ENCODE results near the gene PRKCE. TPM values are rescaled to one million over a fixed set of nuclear protein-coding genes. Genes with fewer than 3 reads are reported as not detected.

PRKCE gene
- total RNA-seq, 2 experiments from 2014 or later = 13.1 to 15.4 TPM

- no peaks in the 10 kb centered on the region for H3K9me3 Mint-ChIP-seq
- no peak overlapping the region for H3K4me3 Mint-ChIP-seq
- no peaks in the 10 kb centered on the region for H3K4me1 Mint-ChIP-seq
- ChIA-PET CTCF (interaction anchor here (1.1 kb wide), 1 partner anchor 67 kb away, joined by 4 read pairs; no protein-coding TSS in a partner anchor), POLR2A (no interaction called here)
- no peak for DNase-seq
- H3K27ac Mint-ChIP-seq = no peak overlapping the region
- no peaks in the 10 kb centered on the region for H3K36me3 Mint-ChIP-seq (ENCODE audit: low read depth)
- H3K27me3 Mint-ChIP-seq = no peaks in the 10 kb centered on the region
Measured at GRCh38 chr2:46130511-46130910, 479.0 kb downstream of the PRKCE start.

DNA sequence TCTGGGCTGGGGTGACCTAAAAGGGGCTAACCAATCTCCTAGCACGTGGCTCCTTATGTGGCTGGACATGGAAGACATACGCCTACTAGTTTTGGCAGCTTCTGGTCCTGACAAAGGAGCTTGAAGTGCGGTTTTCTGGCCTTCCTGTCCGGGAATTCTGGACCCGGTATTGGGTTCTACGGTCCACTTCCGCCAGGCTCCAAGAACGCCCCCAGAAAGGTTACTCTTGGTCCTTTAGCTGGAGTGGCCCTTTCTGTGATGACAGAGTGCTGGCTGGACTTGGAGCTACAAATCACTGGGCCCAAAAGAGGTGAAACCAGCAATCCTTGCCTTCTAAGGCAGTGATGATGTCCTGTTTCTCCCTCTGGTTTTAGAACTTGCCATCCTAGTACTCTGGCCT lies 481.5 kb downstream of the PRKCE start:
- no peak for DNase-seq
- Mint-ChIP-seq H3K27me3 (no peaks in the 10 kb centered on the region), H3K27ac (no peak overlapping the region), H3K4me1 (no peaks in the 10 kb centered on the region), H3K9me3 (no peaks in the 10 kb centered on the region), H3K36me3 (ENCODE audit: low read depth) (no peaks in the 10 kb centered on the region), H3K4me3 (no peak overlapping the region)
- POLR2A ChIA-PET = no interaction called here
- CTCF ChIA-PET = interaction anchor here (0.7 kb wide), 1 partner anchor 32 kb away, joined by 3 read pairs; no protein-coding TSS in a partner anchor

DNA sequence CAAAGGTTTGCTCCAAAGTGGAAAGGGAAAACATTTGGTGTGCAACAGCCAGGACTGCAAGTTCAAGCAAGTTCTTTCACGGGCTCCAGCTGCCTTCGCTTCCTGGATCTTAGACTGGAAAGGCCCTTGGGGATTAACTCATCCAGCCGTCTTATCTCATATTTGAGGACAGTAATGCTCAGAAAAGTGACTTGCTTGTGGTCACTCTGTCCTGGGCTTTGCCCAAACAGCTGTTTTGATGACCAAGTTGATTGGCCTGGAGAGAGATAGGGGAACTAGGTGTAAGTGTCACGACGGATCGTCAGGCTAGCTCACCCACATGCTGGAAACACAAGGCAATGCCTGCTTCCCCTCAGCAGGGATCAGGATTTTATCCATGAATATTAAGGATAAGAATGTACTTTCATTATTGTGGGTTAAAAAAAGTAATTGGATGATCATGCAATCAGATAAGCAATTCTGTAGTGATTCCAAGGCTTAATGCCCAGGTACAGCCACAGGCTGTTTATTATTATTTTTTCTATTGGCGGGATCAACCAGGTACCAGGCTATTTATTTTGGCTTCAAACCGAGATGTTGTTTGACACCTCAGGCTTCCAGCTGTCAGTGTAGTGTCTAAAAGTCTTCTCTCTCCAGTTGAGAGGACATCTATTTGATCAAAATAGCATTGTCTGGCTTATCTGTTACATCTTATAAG lies 483.2 kb downstream of the PRKCE start:
- no peaks in the 10 kb centered on the region for H3K27me3 Mint-ChIP-seq
- POLR2A ChIA-PET = no interaction called here
- no peak overlapping the region for H3K27ac Mint-ChIP-seq
- no peak for DNase-seq
- no peaks in the 10 kb centered on the region for H3K9me3 Mint-ChIP-seq
- CTCF ChIA-PET = interaction anchor here (0.6 to 1.3 kb wide), 2 partner anchors 8 to 442 kb away, joined by 3 read pairs; no protein-coding TSS in a partner anchor
- H3K36me3 Mint-ChIP-seq (ENCODE audit: low read depth) = no peaks in the 10 kb centered on the region
- H3K4me3 Mint-ChIP-seq = no peak overlapping the region
- no peaks in the 10 kb centered on the region for H3K4me1 Mint-ChIP-seq

DNA sequence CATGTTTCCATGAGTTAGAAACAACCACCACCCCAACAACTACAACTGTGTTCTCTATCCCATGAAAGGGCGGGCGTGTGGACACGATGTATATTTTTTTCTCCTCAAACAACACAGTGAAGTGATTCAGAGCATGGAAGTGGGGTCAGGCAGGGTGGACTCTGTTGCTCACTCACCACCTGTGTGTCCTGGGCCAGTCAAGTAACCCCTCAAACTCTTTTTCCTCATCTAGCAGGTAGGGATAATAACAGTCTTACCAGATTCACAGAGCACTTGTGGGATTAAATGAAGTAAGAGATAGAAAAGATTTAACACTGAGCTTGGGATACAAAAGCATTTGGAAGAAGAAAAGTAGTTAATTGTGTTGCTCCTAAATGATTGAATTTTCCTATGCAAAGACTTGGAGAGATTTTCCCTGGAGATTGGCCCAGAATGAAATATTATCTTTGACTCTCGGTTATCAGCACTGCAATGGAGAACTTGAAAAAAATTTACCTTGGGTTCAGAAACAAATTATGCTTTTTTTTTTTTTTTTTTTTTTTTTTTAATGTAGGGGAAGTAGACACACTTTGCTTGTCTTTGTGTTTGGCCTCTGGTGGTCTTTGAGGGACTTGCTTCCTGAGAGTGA lies 483.9 kb downstream of the PRKCE start:
- no peak overlapping the region for H3K4me3 Mint-ChIP-seq
- H3K4me1 Mint-ChIP-seq = no peaks in the 10 kb centered on the region
- H3K36me3 Mint-ChIP-seq (ENCODE audit: low read depth) = no peaks in the 10 kb centered on the region
- ChIA-PET CTCF (interaction anchor here (0.6 to 1.3 kb wide), 2 partner anchors 9 to 442 kb away, joined by 3 read pairs; no protein-coding TSS in a partner anchor), POLR2A (no interaction called here)
- no peak overlapping the region for H3K27ac Mint-ChIP-seq
- H3K27me3 Mint-ChIP-seq = no peaks in the 10 kb centered on the region
- H3K9me3 Mint-ChIP-seq = no peaks in the 10 kb centered on the region
- DNase-seq = no peak

- POLR2A ChIA-PET = no interaction called here
- CTCF ChIA-PET = interaction anchor here (1.3 kb wide), 1 partner anchor 9 kb away, joined by 3 read pairs; no protein-coding TSS in a partner anchor
- no peaks in the 10 kb centered on the region for H3K4me1 Mint-ChIP-seq
- H3K4me3 Mint-ChIP-seq = no peak overlapping the region
- H3K36me3 Mint-ChIP-seq (ENCODE audit: low read depth) = no peaks in the 10 kb centered on the region
- no peak for DNase-seq
- no peaks in the 10 kb centered on the region for H3K9me3 Mint-ChIP-seq
- no peaks in the 10 kb centered on the region for H3K27me3 Mint-ChIP-seq
- no peak overlapping the region for H3K27ac Mint-ChIP-seq
Measured at GRCh38 chr2:46135958-46136357, 484.5 kb downstream of the PRKCE start.

DNA sequence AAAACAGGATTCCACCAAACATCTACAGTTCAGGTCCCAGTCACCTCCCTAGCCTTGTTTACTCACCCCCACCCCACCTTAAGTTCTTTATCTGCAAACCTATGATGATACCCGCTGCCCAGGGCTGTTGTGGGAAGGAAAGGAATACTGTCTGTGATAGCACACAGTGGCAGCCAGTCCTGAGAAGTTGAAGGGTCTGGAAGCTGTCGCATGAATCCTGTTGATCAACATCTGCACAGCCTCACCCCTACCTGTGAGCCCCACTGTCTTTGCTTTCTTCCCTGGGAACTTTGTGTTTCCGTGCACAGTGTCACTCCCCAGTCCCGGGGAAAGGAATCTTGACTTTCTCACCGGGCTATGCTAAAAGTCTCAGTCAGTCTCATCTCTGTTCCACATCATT lies 485.0 kb downstream of the PRKCE start:
- Mint-ChIP-seq H3K9me3 (no peaks in the 10 kb centered on the region), H3K36me3 (ENCODE audit: low read depth) (no peaks in the 10 kb centered on the region), H3K4me1 (no peaks in the 10 kb centered on the region), H3K27ac (no peak overlapping the region), H3K27me3 (no peaks in the 10 kb centered on the region), H3K4me3 (no peak overlapping the region)
- DNase-seq = no peak
- ChIA-PET POLR2A (no interaction called here), CTCF (no interaction called here)

DNA sequence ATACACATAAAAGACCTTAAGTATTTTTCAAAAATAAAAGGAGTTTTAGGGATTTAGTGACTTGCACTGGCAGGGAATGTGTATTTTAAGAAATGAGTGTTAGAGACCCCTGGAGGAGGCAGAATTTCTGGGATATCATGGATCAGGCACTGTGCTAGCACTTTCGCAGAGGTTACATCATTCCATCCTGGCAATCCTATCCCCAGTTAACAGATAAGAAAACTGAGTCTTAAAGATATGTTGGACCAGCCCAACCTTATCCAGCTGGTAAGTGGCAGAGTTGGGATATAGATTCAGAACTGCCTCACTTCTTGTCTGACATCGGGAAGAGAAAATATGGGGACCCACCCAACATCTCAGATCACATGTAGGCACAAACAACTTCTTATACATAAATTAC lies 485.5 kb downstream of the PRKCE start:
- Mint-ChIP-seq H3K36me3 (ENCODE audit: low read depth) (no peaks in the 10 kb centered on the region), H3K4me3 (no peak overlapping the region), H3K9me3 (no peaks in the 10 kb centered on the region), H3K27me3 (no peaks in the 10 kb centered on the region), H3K27ac (no peak overlapping the region), H3K4me1 (no peaks in the 10 kb centered on the region)
- no peak for DNase-seq
- ChIA-PET POLR2A (no interaction called here), CTCF (no interaction called here)

- H3K27me3 Mint-ChIP-seq = no peaks in the 10 kb centered on the region
- no peaks in the 10 kb centered on the region for H3K9me3 Mint-ChIP-seq
- H3K4me3 Mint-ChIP-seq = no peak overlapping the region
- no peaks in the 10 kb centered on the region for H3K36me3 Mint-ChIP-seq (ENCODE audit: low read depth)
- no peak for DNase-seq
- no peak overlapping the region for H3K27ac Mint-ChIP-seq
- H3K4me1 Mint-ChIP-seq = peaks cover 11% of the 10 kb centered on the region
- CTCF ChIA-PET = interaction anchor here (0.8 to 1.4 kb wide), 2 partner anchors 9 to 29 kb away, joined by 3 to 4 read pairs; no protein-coding TSS in a partner anchor
- POLR2A ChIA-PET = no interaction called here
Measured at GRCh38 chr2:46142546-46143428, 491.3 kb downstream of the PRKCE start.

GRCh38 chr2:46143429-46144132 lies 492.1 kb downstream of the PRKCE start:
- Mint-ChIP-seq H3K4me3 (no peak overlapping the region), H3K27ac (no peak overlapping the region), H3K4me1 (peaks cover 11% of the 10 kb centered on the region), H3K27me3 (no peaks in the 10 kb centered on the region), H3K36me3 (ENCODE audit: low read depth) (no peaks in the 10 kb centered on the region), H3K9me3 (no peaks in the 10 kb centered on the region)
- ChIA-PET POLR2A (no interaction called here), CTCF (interaction anchor here (1.2 to 1.6 kb wide), 2 partner anchors 24 to 45 kb away, joined by 3 read pairs; no protein-coding TSS in a partner anchor)
- DNase-seq = no peak

DNA sequence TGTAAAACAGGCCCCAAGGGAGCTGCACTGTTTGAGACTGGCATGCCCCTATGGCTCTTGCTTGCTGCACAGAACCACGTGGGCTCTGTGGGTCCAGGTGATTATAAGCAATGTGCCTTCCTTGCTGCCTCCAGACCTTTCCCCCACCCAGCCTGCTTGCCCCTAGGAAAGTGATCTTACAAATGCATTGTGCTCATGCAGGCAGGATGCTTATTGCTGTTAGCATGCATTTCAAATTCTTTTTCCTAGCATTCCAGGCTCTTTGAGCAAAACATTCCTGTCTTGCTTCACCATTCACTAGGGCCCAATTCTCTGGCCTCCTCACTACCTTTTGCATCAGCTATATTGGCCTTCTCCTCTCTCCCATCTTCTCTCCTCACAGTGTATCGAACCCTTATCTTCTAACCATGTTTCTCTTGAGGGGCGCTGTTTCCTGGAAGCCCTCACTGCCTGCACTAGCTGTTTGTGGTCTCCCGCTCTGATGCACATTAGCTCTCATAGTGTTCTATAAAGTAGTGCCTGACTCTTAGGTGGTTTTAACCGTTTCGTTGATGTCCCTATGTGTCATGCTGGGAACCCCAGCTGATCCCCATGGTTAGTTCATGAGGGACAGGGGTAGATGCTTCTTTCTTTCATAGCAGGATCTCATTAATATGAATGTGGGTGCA lies 492.8 kb downstream of the PRKCE start:
- POLR2A ChIA-PET = no interaction called here
- Mint-ChIP-seq H3K4me1 (peaks cover 11% of the 10 kb centered on the region), H3K27me3 (no peaks in the 10 kb centered on the region), H3K27ac (no peak overlapping the region), H3K9me3 (no peaks in the 10 kb centered on the region), H3K4me3 (no peak overlapping the region), H3K36me3 (ENCODE audit: low read depth) (no peaks in the 10 kb centered on the region)
- DNase-seq = no peak
- CTCF ChIA-PET = interaction anchor here (0.9 to 1.6 kb wide), 4 partner anchors 13 to 84 kb away, joined by 3 read pairs; no protein-coding TSS in a partner anchor

DNA sequence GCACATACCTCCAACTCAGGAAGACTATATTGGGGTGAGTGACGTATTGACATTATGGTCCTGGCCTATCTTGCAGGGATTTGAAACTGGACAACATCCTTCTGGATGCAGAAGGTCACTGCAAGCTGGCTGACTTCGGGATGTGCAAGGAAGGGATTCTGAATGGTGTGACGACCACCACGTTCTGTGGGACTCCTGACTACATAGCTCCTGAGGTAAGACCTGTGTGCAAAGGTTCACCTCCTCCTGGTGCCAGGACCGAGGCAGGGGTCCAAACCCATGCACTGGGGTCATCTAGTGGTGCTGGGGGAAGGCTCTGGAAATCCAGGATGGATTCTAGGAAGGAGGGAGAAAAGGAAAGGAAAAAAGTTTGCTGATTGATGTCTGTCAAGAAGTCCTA lies 493.5 kb downstream of the PRKCE start:
- H3K4me3 Mint-ChIP-seq = no peak overlapping the region

GRCh38 chr2:46145840-46146239 lies 494.4 kb downstream of the PRKCE start:
- CTCF ChIA-PET = no interaction called here
- Mint-ChIP-seq H3K4me3 (no peak overlapping the region), H3K9me3 (no peaks in the 10 kb centered on the region), H3K36me3 (ENCODE audit: low read depth) (no peaks in the 10 kb centered on the region), H3K27me3 (no peaks in the 10 kb centered on the region), H3K4me1 (peaks cover 11% of the 10 kb centered on the region), H3K27ac (no peak overlapping the region)
- no peak for DNase-seq
- POLR2A ChIA-PET = no interaction called here

More for the DNA sequence above, 493.5 kb downstream of the PRKCE start:
- Mint-ChIP-seq H3K27ac (no peak overlapping the region), H3K36me3 (ENCODE audit: low read depth) (no peaks in the 10 kb centered on the region), H3K9me3 (no peaks in the 10 kb centered on the region), H3K4me1 (peaks cover 11% of the 10 kb centered on the region), H3K27me3 (no peaks in the 10 kb centered on the region)
- ChIA-PET POLR2A (no interaction called here), CTCF (interaction anchor here (0.9 to 1.6 kb wide), 4 partner anchors 12 to 85 kb away, joined by 3 read pairs; no protein-coding TSS in a partner anchor)
- no peak for DNase-seq

Measured in activated CD4-positive, alpha-beta T cell treated with anti-CD3 and anti-CD28 coated beads, Interleukin-2, amount 10 ng/mL, durations not matched to agents 7 days and 5 days (primary cell).